Measurements from ENCODE around the gene HERC2. TPM values are rescaled to one million over a fixed set of nuclear protein-coding genes. Genes with fewer than 3 reads are reported as not detected.
"Not testable (repeated sequence)": the region's sequence is repeated elsewhere in the genome, so short reads cannot be mapped to it uniquely, and the experiment has no call there.

The HERC2 gene
- total RNA-seq, 1 donor from 2014 or later = 84.6 TPM

- TF ChIP-seq CTCF (IDR thresholded peaks at IDR 0.05; ENCODE audit: unreplicated experiment) = no peak
- Mint-ChIP-seq H3K9me3 (no peaks in the 10 kb centered on the region), H3K27me3 (ENCODE audit: low read depth) (no peaks in the 10 kb centered on the region), H3K36me3 (peaks cover 25% of the 10 kb centered on the region), H3K4me3 (no peak overlapping the region), H3K27ac (no peak overlapping the region), H3K4me1 (no peaks in the 10 kb centered on the region)
- DNase-seq (ENCODE audit: low spot score in 2 of 2, unreplicated experiment in 2 of 2) = no peak
Measured at GRCh38 chr15:28181366-28181765, 140.6 kb downstream of the HERC2 start.

- Mint-ChIP-seq H3K9me3 (no peaks in the 10 kb centered on the region), H3K27me3 (ENCODE audit: low read depth) (no peaks in the 10 kb centered on the region), H3K4me1 (no peaks in the 10 kb centered on the region), H3K4me3 (no peak overlapping the region), H3K36me3 (peaks cover 30% of the 10 kb centered on the region), H3K27ac (no peak overlapping the region)
- TF ChIP-seq CTCF (IDR thresholded peaks at IDR 0.05; ENCODE audit: unreplicated experiment) = no peak
- DNase-seq (ENCODE audit: low spot score in 2 of 2, unreplicated experiment in 2 of 2) = no peak
Measured at GRCh38 chr15:28179270-28179669, 142.7 kb downstream of the HERC2 start.

GRCh38 chr15:28178727-28179126 is 143.3 kb downstream of the HERC2 start:
- H3K36me3 Mint-ChIP-seq = peaks cover 31% of the 10 kb centered on the region
- H3K4me3 Mint-ChIP-seq = no peak overlapping the region
- H3K27me3 Mint-ChIP-seq (ENCODE audit: low read depth) = no peaks in the 10 kb centered on the region
- no peak for TF ChIP-seq CTCF (IDR thresholded peaks at IDR 0.05; ENCODE audit: unreplicated experiment)
- H3K4me1 Mint-ChIP-seq = no peaks in the 10 kb centered on the region
- H3K27ac Mint-ChIP-seq = no peak overlapping the region
- no peak for DNase-seq (ENCODE audit: low spot score in 2 of 2, unreplicated experiment in 2 of 2)
- H3K9me3 Mint-ChIP-seq = no peaks in the 10 kb centered on the region

GRCh38 chr15:28178290-28178689 is 143.7 kb downstream of the HERC2 start:
- H3K4me1 Mint-ChIP-seq = no peaks in the 10 kb centered on the region
- H3K27ac Mint-ChIP-seq = no peak overlapping the region
- H3K4me3 Mint-ChIP-seq = no peak overlapping the region
- no peaks in the 10 kb centered on the region for H3K27me3 Mint-ChIP-seq (ENCODE audit: low read depth)
- DNase-seq (ENCODE audit: low spot score in 2 of 2, unreplicated experiment in 2 of 2) = no peak
- H3K9me3 Mint-ChIP-seq = no peaks in the 10 kb centered on the region
- TF ChIP-seq CTCF (IDR thresholded peaks at IDR 0.05; ENCODE audit: unreplicated experiment) = no peak
- peaks cover 32% of the 10 kb centered on the region for H3K36me3 Mint-ChIP-seq

GRCh38 chr15:28169366-28169765 is 152.6 kb downstream of the HERC2 start:
- Mint-ChIP-seq H3K4me1 (peaks cover 6% of the 10 kb centered on the region), H3K36me3 (peaks cover 63% of the 10 kb centered on the region), H3K9me3 (no peaks in the 10 kb centered on the region), H3K27ac (no peak overlapping the region), H3K4me3 (no peak overlapping the region), H3K27me3 (ENCODE audit: low read depth) (no peaks in the 10 kb centered on the region)
- DNase-seq (ENCODE audit: low spot score in 2 of 2, unreplicated experiment in 2 of 2) = no peak
- no peak for TF ChIP-seq CTCF (IDR thresholded peaks at IDR 0.05; ENCODE audit: unreplicated experiment)

- H3K36me3 Mint-ChIP-seq = peaks cover 63% of the 10 kb centered on the region
- not testable (repeated sequence) for H3K9me3 Mint-ChIP-seq; H3K4me1 Mint-ChIP-seq; H3K27me3 Mint-ChIP-seq (ENCODE audit: low read depth); DNase-seq (ENCODE audit: low spot score in 2 of 2, unreplicated experiment in 2 of 2); H3K4me3 Mint-ChIP-seq; H3K27ac Mint-ChIP-seq
Measured at GRCh38 chr15:28168405-28169121, 153.4 kb downstream of the HERC2 start.

Data from mesothelial cell of epicardium (in vitro differentiated cells).